Left kidney (tissue), 2 donors: ENCODE measurements around the gene POM121. TPM values are rescaled to one million over a fixed set of nuclear protein-coding genes. Genes with fewer than 3 reads are reported as not detected.
"Not testable (repeated sequence)": the region's sequence is repeated elsewhere in the genome, so short reads cannot be mapped to it uniquely, and the experiment has no call there.

ENCODE experiments used
- DNase-seq: peaks from one replicate; pipeline ENCODE4 v3.0.0-alpha.2; 2013
- polyA plus RNA-seq: library from polyadenylated mRNA; unstranded; fragments of 120-200 nt; gene quantifications from one replicate; pipeline ENCODE4 v1.2.1, GENCODE V29; 2013; ENCODE audit not compliant: insufficient read length

Gene POM121
- polyA plus RNA-seq, 1 donor, result 45.2 TPM

- DNase-seq, result not testable (repeated sequence)
These were observed 23.8 kb downstream of the POM121 start for GRCh38 chr7:72948714-72949113.

DNA sequence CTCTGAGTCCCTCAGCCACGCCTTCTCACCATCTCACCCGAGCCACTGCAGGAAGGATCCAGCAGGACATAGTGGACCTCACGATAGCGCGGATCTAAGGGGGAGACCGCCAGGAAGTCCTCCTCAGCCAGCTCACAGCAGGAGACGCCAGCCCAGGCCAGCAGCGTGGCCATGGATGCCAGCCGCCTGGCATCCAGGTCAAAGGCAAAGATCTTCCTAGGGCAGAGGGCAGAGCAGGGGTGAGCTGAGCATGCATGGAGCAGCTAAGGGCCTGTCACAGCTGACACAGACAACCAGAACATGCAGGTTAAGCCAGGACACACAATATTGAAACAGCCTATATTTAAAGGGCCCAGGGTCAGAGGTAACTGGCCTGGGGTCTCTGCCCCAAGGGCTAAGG, 24.4 kb downstream of the POM121 start:
- DNase-seq, result not testable (repeated sequence)

DNA sequence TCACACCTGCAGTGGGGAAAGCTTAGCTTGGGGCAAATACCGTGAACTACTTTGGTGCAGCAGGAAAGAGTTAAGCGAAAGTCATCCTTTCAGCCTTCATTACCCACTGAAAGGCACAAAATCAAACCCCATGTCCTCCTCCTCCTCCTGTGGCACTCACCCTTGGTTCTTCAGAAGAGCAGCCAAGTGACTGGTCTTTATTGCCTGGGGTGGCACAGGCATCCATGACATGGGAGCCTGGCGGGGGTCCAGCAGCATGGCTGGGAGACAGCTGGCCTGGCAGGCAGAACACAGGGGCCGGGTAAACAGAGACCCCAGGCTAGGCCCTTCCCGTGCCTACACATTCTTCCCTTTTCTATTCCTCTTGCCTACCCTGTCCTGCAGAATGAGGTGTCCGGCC, 24.8 kb downstream of the POM121 start:
- DNase-seq, result not testable (repeated sequence)

GRCh38 chr7:72950432-72950831, 25.5 kb downstream of the POM121 start:
- DNase-seq, result not testable (repeated sequence)

DNA sequence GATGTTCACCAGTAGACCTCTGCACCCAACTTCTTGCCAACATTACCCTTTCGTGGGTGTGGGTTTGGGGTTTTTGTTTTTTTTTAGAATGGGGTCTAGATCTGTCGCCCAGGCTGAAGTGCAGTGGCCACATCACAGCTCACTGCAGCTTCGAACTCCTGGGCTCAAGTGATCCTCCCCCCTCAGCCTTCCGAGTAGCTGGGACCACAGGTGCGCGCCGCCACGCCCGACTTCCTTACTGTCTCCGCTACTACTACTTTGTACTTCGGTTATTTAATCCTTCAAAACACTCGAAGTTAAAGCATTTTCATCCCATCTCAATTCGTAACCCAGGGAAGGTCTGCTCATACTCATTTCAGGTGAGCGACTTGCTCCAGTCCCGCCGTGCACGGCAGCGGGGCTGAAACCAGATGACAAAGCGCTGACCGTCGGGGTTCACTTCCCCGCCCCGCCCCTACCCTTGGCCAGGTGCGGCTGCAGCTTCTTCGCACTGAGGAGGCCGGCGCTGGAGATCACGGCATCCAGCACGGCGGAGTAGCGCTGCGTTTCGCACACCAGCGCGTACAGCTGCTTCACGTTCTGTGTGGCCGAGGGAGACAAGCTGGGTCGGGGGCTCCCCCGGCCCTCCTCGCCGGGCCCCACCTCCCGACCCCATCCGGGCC, 29.1 kb downstream of the POM121 start:
- DNase-seq, result not testable (repeated sequence)

- DNase-seq, result not testable (repeated sequence)
These were observed 29.8 kb downstream of the POM121 start for GRCh38 chr7:72954563-72955198.

DNA sequence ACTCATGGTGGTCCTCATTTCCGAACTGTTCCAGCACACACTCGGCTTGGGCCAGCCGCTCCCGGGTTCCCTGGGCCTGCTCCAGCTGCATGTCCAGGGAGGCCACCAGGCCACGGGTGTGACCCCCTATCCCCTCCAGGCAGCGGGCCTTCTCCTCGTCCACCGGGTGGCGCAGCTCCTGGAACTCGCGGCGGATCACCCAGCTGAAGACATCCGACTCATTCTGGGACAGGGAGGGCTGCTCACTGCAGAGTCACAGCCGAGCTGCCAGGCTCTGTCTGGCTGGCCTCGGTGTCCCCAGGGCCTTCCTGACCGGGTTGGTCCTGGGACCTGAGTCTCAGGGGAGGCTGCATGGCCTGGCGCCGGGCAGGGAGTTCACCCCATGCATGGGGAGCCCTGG, 35.1 kb downstream of the POM121 start:
- not testable (repeated sequence) for DNase-seq

- not testable (repeated sequence) for DNase-seq
These were observed 35.9 kb downstream of the POM121 start for GRCh38 chr7:72960626-72961345.

- DNase-seq, result not testable (repeated sequence)
These were observed 36.4 kb downstream of the POM121 start for GRCh38 chr7:72961346-72961650.

DNA sequence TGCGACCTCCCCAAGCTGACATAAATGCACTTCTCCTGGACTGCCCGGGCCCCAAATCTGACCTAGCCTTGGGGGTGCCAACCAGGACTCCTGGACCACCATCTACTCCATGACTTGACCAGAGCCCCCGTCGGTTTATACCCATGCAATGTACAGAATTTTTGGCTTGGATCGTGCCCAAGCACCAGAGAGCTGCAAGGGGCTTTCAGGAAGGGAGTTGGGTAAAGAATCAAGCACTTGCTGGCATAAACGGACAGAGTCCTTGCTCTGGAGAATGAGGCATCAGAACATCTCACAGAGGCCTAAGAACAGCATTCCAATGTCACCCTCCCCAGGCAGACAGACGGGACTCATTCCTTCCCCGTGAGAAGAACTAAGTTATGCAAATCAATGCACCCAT, 38.2 kb downstream of the POM121 start:
- not testable (repeated sequence) for DNase-seq

DNA sequence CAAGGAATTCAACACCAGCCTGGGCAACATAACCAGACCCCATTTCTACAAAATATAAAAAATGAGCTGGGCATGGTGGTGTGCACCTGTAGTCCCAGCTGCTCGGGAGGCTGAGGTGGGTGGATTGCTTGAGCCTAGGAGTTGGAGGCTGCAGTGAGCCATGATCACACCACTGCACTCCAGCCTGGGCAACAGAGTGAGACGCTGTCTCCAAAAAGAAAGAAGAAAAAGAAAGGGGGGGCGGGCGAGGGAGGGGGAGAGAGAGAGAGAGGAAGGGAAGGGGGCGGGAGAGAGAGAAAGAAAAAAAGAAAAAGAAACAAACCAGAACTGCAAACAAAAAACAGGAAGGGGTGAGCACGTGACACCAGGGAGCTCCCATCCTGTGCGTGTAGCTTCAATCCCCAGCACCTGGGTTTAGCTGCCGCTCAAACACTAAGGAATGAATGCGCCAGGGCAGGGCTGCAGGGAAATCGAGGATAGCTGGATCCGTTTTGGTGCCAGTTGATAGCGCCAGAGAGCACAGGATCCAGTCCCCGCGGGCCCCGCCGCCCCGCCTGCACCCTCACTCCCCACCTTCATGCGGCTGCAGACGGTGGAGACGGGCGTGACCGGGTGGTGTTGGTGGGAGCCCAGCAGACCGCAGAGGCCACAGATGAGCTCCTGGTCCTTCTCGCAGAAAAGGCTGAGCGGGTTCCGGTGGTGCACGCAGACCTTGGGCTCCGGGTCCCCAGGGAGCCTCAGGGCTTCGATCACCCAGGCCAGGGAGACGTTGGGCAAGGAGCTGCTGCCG, 40.5 kb downstream of the POM121 start:
- not testable (repeated sequence) for DNase-seq

- DNase-seq, result not testable (repeated sequence)
These were observed 42.0 kb downstream of the POM121 start for GRCh38 chr7:72966892-72967291.

DNA sequence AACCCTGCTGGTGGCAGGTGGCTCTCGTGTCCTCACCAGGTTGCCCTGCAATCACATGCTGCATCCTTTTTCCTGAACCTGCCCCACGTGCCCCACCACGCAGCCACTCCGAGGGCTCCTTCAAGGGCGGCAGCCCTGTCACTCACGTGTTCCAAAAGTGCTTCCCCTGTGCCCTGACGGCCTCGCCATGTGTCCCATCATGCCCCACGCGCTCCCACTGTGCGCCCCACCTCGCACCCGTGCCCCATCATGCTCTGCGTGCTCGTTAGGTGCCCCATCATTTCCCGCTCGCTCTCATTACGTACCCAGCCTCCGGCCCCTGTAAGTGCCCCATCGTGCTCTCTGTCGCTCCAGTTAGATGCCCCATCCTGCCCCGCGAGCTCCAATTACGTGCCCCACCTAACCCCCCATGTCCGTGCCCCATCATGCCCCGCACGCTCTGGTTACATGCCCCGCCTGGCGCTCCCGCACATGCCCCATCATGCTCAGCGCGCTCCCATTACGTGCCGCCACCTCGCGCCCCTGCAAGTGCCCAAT, 44.2 kb downstream of the POM121 start, which contains the start of gene TRIM74:
TRIM74 (minus strand) TSS at position 487 of the 537 bp plus-strand sequence. CDS start 3,309 bp downstream, outside the sequence.
- DNase-seq, result not testable (repeated sequence)

DNA sequence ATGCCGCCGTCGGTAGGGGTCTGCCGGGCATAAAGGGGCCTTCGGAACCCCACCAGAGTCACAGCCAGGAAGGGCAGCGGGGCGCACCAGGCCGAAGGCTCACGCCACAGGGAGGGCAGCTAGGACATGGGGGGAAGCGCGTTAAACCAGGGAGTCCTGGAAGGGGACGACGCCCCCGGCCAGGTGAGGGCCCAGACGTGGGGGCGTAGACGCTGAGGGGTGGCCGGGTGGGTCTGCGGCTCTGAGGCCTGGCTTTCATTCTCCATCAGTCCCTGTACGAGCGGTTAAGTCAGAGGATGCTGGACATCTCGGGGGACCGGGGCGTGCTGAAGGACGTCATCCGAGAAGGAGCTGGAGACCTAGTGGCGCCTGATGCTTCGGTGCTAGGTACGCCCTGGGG, 44.8 kb downstream of the POM121 start:
- not testable (repeated sequence) for DNase-seq

GRCh38 chr7:72971505-72971904, 46.6 kb downstream of the POM121 start:
- DNase-seq, result not testable (repeated sequence)

GRCh38 chr7:72974781-72975180, 49.9 kb downstream of the POM121 start:
- not testable (repeated sequence) for DNase-seq

DNA sequence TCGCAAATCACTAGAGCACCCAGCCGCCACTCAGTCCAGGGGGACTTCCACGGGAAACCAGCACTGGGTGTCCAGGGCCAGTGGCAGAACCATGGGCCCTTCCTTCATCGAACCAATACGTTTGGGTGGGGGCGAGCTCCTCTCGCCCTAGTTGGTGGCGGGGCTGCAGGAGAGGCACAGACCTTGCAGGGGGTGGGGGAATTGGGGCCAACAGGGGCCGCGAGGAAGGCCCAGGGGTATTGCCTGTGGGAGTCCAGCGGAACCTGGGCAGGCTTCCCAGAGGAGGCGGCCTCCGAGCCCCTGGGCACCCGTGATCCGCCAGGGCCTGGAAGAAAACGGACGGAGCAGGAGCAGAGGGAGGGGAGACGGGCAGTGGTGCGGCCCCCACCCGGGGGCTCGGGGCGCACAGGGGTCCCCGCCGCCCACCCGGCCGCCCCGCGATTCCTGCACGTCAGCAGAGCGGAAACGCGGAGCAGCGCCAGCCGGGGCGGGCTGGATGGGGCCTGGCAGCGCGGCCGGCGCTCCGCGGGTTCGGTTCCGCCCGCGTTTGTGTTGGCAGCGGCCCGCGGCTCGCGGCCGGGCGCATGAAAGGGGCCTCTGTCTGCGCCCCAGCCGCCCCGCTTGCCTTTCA, 50.9 kb downstream of the POM121 start:
- not testable (repeated sequence) for DNase-seq

DNA sequence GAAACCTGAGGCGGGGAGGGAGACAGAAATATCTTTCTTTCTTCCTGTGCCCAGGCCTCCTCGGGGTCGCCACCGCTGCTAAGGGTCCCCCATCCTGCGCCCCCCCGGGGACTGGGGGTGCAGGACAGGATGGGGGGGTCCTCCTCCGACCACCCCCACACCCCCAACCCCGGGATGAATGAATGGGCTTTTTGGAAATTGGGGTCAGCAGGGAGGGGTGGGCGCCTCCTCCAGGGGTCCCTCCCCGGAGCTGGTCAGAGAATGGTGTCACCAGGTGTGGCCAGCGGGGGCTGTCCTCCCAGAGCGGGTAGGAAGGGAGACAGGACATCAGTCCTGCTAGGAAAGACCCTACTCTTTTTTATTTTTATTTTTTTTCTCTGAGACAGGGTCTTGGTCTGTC, 51.5 kb downstream of the POM121 start:
- DNase-seq, result not testable (repeated sequence)

- DNase-seq, result not testable (repeated sequence)
These were observed 55.5 kb downstream of the POM121 start for GRCh38 chr7:72980382-72980781.

GRCh38 chr7:72982084-72982483, 57.2 kb downstream of the POM121 start:
- DNase-seq, result not testable (repeated sequence)
